ENCODE results near the gene DDX54.
"Not testable (repeated sequence)": the region's sequence is repeated elsewhere in the genome, so short reads cannot be mapped to it uniquely, and the experiment has no call there.

DDX54 gene

DNA sequence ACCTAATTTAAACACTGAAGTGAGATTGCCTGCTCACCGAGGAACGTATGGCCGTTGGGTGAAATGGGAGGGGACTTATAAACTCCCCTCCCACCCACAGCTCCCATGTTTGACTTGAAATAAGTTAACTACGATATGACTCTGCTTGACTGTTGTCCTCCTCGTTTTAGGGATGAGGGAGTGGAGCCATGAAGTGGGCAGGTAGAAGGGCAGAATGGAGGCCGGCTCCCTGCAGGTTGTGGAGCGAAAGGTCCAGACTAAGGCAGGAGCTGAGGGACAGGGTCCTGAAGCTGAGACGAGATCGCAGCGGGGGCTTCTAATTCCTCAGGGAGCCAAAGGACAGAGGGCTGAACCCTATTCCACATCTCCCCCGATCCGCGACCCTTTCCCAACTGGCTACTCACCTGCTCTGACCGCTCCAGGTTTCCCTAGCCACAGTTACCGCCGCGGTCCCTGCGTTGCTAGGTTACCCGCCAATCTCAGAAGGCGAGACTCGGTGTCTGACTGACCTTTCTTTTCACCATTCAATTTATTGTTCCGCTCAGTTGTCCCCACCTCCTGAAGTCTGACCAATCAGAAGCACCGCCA lies 35.4 kb upstream of the DDX54 start:
- DNase-seq: no peak

- DNase-seq: no peak
Observed at GRCh38 chr12:113216027-113216426, 30.7 kb upstream of the DDX54 start.

DNA sequence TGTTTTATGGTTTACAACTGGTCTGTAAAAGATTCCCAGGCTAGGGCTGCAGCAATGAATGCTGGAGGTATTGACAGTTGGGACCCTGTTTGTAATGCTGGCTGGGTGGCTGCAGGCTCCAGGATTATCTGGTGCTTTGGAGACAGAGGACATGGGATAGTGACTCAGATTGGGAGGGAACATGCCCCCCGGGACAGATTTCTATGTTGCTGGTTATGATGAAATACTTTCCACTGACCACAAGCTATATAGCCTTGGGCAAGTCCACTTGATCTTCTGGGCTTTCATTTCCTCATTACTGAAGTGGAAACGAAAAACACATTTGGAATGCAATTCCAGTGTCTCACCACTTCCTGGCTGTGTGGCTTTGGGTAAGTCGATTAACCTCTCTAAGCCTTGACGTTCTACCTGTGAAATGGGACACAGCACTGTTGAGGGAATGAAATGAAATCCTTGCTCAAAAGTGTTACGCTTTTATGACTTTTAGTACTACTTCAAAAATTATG lies 29.7 kb upstream of the DDX54 start:
- no peak for DNase-seq

DNA sequence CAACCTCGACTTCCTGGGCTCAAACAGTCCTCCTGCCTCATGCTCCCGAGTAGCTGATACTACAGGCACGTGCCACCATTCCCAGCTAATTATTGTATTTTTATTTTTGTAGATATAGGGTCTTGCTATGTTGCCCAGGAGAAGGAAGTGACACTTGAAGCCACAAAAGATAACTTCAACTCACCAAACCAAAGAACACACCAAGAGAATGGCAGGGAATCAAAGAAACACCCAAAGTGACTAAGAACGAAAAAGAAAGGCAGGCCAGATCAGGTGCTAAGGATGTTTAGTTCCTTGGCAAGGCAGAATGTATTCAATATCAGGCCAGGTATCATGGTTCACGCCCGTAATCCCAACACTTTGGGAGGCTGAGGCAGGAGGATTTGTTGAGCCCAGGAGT lies 25.9 kb upstream of the DDX54 start:
- DNase-seq: no peak

- DNase-seq: no peak
Observed at GRCh38 chr12:113208041-113208934, 23.0 kb upstream of the DDX54 start.

GRCh38 chr12:113207613-113208040 lies 22.3 kb upstream of the DDX54 start:
- no peak for DNase-seq

- DNase-seq: not testable (repeated sequence)
Observed at GRCh38 chr12:113206802-113207201, 21.5 kb upstream of the DDX54 start.

DNA sequence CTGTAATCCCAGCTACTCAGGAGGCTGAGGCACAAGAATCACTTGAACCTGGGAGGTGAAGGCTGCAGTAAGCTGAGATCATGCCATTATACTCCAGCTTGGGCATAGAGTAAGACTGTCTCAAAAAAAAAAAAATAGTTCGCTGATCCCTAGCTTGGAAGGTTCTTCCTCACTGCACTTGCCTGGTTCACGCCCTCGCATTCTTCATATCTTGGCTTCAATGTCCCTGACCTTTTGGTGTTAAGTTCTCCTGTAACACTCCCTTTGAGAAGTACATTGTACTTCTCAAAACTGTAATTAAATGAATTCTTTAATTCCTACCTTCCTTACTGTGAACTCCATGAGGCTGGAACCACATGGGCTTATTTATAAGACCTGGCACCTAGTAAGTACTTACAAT lies 19.5 kb upstream of the DDX54 start:
- DNase-seq: no peak

DNA sequence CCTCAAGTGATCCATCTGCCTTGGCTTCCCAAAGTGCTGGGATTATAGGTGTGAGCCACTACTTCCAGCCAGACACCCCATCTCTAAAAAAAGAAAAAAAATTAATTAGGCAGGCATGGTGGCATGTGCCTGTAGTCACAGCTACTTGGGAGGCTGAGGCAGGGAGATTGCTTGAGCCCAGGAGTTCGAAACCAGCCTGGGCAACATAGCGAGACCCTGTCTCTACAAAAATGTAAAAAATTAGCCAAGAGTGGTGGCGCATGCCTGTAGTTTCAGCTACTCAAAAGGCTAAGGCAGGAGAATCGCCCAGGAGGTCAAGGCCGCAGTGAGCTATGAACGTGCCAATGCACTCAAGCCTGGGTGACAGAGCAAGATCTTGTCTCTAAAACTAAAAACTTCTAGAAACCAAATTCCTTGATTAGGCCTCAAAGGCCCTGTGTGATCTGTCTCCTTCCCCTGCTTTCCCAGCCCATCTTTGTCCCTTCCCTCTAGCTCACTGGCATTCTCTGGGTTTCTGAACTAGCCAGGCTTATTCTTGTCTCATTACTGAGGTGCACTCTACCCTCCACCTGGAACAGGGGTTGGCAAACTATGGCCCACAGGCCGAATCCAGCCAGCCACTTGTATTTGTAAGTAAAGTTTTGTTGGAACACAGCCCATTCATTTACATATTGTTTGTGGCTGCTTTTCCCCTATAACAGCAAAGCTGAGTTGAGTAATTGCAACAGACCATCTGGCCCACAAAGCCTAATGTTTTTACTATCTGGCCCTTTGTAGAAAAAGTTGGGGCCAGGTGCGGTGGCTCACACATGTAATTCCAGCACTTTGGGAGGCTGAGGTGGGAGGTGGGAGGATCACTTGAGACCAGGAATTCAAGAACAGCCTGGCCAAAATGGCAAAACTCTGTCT lies 18.8 kb upstream of the DDX54 start:
- peak; percentile 75 for DNase-seq

GRCh38 chr12:113202300-113203075 lies 17.2 kb upstream of the DDX54 start:
- DNase-seq: no peak

DNA sequence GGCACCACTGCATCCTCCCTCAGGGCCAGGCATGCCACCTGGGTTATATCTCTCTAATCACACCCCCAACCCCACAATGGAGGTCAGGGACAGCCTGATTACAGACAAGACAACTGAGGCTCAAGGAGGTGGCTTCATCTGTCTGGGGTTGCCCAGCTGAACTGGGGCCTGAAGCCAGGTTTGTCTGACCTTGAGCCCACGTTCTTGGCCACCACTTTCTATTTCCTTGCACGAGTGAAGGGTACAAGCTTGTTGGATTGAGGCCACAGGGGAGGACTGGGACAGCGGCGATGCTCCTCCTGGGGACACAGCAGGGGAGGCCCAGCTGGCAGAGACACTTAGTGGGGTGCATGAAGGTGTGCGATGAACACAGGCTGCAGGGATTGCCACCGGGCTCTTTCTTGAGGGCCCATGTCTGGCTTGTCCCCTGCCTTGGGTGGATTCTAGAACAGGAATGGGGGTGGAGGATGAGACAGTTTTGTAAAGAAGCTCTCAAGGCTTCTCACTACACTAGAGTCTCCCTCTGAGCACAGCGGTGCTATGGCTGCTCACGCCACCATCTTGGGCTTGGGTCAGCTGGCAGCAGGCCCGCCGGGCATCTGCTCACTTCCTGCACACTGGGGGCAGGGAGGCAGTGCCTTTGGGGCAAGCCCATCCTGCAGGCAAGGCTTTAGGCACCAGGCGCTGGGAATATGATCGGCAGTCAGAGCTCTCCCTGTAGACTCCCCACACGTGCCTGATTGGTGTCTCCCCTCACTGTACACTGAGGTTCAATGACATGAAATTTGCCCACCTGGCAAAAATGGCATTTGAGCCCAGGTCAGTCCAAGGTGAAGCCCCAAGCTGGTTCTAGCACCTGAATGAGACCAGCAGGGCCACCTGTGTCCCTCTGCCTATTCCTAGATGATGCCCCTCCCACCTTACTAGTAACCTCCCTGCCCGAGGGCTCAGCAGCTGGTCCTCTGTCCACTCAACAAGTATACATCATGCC lies 16.2 kb upstream of the DDX54 start:
- DNase-seq: no peak

GRCh38 chr12:113200021-113200797 lies 14.9 kb upstream of the DDX54 start:
- DNase-seq: no peak

GRCh38 chr12:113198296-113198695 lies 13.0 kb upstream of the DDX54 start:
- DNase-seq: no peak

- DNase-seq: no peak
Observed at GRCh38 chr12:113197518-113198077, 12.3 kb upstream of the DDX54 start.

GRCh38 chr12:113196990-113197389 lies 11.7 kb upstream of the DDX54 start:
- DNase-seq: peak; percentile 28

DNA sequence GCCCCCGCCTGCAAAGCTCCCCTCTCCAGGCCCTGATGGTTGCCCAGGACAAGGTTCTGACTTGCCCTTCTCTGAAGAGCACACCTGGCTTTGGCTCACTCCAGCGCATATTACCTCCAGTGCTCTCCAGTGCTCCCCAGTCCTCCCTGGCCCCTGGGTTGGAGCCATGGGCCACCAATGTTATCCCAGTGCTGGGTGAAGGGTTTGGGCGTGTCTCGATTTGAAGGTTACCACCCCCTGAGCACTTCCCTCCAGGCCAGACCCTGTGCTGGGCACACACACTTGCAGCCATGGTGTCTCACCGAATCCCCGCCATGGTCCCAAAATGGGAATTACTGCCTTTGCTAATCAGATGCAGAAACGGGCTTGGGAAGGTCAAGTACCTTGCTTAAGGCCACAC lies 11.3 kb upstream of the DDX54 start:
- no peak for DNase-seq

GRCh38 chr12:113195598-113195997 lies 10.3 kb upstream of the DDX54 start:
- DNase-seq: no peak

- DNase-seq: no peak
Observed at GRCh38 chr12:113194971-113195391, 9.7 kb upstream of the DDX54 start.

DNA sequence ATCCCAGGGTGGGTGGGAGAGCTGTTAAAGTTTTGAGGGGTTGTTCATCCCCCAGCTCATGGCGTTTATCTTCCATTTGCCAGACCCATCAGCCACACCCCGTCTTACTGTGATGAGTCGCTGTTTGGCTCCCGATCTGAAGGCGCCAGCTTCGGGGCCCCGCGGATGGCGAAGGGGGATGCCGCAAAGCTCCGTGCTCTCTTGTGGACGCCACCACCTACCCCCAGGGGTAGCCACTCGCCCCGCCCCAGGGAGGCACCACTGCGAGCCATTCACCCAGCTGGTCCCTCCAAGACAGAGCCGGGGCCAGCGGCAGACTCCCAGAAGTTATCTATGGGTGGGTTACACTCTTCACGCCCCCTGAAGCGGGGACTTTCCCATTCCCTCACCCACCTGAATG lies 5.9 kb upstream of the DDX54 start:
- DNase-seq: no peak

DNA sequence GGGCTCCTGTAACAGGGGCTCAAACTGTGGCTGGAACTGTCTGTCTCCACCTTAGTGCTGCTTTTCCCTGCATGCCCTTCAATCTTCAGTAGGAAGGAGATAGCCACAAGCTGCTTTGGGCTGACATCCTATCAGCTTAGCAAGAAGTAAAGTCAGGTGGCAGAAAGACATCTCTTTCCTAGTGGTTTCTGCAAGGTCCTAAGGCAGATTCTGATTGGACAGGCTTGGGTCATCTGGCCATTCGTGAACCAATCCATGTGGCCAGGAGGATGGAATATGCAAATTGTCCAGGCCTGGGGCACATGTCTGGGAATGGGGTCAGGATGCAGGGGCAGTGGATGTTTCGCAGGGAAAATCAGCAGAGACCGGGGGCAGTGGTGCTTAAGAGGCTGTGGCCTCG lies 5.5 kb upstream of the DDX54 start:
- no peak for DNase-seq

Data from DMS 273 treated with DMSO at 0.1 percent for 48 hours (cell line).